NT2/D1 (cell line): Measurements from ENCODE around the gene CD68.

Source experiments
- YY1 ChIP-seq: IDR thresholded peaks from 2 replicates; pipeline ENCODE4 v1.6.1; 2011; ENCODE audit not compliant: insufficient read length, insufficient read depth
- ZNF274 ChIP-seq: IDR thresholded peaks from 2 replicates; pipeline ENCODE4 v1.6.1; 2011; ENCODE audit warnings: mild to moderate bottlenecking, low read depth, low read length

- no peak for TF ChIP-seq ZNF274
- no peak for TF ChIP-seq YY1
Measured at GRCh38 chr17:7544911-7545310, 34.5 kb upstream of the CD68 start.
